GM18520 (cell line): ENCODE results near the gene SORCS2.
"Not testable (repeated sequence)": the region's sequence is repeated elsewhere in the genome, so short reads cannot be mapped to it uniquely, and the experiment has no call there.

Experiments used
- ATAC-seq: cut with Tn5 transposase; IDR thresholded peaks from one replicate; pipeline ENCODE4 v1.9.1; 2021; ENCODE audit not compliant: unreplicated experiment

Gene SORCS2

GRCh38 chr4:7591409-7592053 lies 399.2 kb downstream of the SORCS2 start:
- no peak for ATAC-seq

GRCh38 chr4:7593646-7594412 lies 401.5 kb downstream of the SORCS2 start:
- ATAC-seq = no peak

GRCh38 chr4:7595934-7596461 lies 403.7 kb downstream of the SORCS2 start:
- ATAC-seq = no peak

- ATAC-seq = no peak
These were observed 404.7 kb downstream of the SORCS2 start for GRCh38 chr4:7596918-7597606.

GRCh38 chr4:7598939-7599790 lies 406.8 kb downstream of the SORCS2 start:
- no peak for ATAC-seq

- no peak for ATAC-seq
These were observed 407.9 kb downstream of the SORCS2 start for GRCh38 chr4:7600247-7600646.

GRCh38 chr4:7602166-7602565 lies 409.8 kb downstream of the SORCS2 start:
- ATAC-seq = not testable (repeated sequence)

- ATAC-seq = no peak
These were observed 415.0 kb downstream of the SORCS2 start for GRCh38 chr4:7607156-7607910.

- ATAC-seq = no peak
These were observed 415.7 kb downstream of the SORCS2 start for GRCh38 chr4:7608046-7608445.

- no peak for ATAC-seq
These were observed 417.0 kb downstream of the SORCS2 start for GRCh38 chr4:7609316-7609715.

- ATAC-seq = no peak
These were observed 417.8 kb downstream of the SORCS2 start for GRCh38 chr4:7610022-7610670.

- no peak for ATAC-seq
These were observed 418.5 kb downstream of the SORCS2 start for GRCh38 chr4:7610841-7611240.

- no peak for ATAC-seq
These were observed 420.1 kb downstream of the SORCS2 start for GRCh38 chr4:7612311-7612897.

- ATAC-seq = no peak
These were observed 422.1 kb downstream of the SORCS2 start for GRCh38 chr4:7614350-7614949.

GRCh38 chr4:7616193-7616592 lies 423.9 kb downstream of the SORCS2 start:
- no peak for ATAC-seq

GRCh38 chr4:7618361-7618760 lies 426.0 kb downstream of the SORCS2 start:
- ATAC-seq = no peak

- no peak for ATAC-seq
These were observed 427.9 kb downstream of the SORCS2 start for GRCh38 chr4:7620086-7620813.

- no peak for ATAC-seq
These were observed 428.5 kb downstream of the SORCS2 start for GRCh38 chr4:7620814-7621176.
